HG02970 (cell line): ENCODE results near the gene CHURC1.

ENCODE experiments used
- ATAC-seq: cut with Tn5 transposase; IDR thresholded peaks from one replicate; pipeline ENCODE4 v1.9.1; 2021; ENCODE audit warnings: mild to moderate bottlenecking, moderate library complexity, moderate number of reproducible peaks; ENCODE audit not compliant: unreplicated experiment, low FRiP score

Gene CHURC1

DNA sequence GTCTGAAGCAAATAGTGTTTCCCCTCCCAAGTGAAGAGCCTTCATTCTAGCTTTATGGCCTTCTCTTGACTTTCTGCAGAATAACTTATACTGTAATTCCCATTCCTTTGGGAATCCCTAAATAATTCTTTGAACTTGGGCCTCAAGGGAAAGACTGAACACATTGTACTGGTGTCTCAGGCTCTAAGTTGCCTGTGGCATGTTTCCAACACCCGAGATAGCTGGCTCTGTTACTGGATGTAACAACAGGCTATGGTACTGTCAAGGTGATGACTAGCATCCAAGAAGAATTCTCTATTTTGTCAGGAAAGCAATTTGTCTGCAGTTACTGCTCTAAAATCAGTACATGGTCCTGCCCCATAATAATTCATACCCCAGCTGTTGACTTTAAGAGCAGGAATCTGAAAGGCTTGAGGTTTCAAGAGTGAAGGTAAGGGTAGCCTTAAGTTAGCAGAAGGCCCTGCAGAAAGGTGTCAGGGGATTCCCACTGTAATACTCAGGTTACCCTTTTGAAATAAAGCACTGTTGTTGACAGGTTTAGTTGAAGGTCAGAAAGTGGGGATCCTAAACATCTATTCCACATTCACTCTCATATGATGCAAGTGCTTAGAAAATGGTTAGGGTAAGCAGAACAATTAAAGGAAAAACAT lies 23.0 kb downstream of the CHURC1 start:
- no peak for ATAC-seq

DNA sequence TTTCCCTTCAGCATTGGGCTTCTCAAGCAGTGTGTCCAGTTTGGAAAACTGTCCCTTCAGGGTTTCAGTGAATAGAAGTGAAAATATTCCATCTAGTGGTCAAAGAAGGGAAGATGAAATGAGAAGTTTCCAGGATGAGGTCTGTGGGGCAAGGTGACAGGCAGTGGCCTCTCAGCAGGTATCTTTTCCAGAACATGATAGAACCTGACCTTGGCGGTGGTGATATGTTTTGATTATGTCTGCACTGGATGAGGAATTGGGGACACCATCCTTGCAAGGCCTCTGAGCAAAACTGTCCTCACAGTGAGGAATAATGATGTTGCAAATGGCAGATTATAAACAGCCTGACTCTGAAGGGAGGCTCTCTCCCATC lies 23.6 kb downstream of the CHURC1 start:
- ATAC-seq = no peak

DNA sequence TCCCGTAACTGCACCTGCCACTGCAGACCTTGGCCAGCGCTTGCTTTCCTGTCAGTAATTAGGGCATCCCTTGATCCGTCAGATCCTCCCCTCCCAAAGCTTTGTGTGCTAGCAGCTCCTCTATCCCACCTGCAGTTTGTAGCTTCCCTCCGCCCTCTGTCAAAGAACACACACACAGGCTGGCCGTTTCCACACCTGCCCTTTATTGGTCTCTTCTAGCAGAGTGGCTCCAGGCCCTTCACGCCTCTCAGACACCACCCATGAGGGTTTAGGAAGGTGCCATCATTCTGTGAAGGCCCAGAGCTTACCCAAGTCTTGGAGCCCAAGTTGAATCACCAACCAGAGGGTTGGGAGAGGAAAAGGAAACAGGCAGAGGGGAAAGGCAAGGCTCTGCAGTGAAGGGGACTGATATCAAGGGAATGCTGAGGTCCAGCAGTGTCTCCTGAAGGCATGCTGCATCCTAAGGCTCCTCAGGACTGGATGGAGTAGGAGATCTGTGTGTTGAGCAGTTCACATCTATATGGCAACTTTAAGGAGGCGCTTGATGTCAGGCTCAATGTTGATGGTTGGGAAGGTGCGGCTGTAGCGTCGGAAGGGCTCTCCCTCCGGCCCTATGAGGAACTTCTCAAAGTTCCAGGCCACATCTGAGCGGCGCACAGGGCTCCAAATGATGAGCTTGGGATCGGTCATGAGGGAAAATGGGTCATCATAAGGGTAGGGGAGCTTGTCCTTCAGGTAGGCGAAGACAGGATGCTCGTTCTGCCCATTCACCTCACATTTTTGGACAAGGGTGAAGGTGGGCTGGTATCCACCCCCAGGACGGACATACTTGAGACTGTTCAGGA lies 24.9 kb downstream of the CHURC1 start:
- no peak for ATAC-seq

DNA sequence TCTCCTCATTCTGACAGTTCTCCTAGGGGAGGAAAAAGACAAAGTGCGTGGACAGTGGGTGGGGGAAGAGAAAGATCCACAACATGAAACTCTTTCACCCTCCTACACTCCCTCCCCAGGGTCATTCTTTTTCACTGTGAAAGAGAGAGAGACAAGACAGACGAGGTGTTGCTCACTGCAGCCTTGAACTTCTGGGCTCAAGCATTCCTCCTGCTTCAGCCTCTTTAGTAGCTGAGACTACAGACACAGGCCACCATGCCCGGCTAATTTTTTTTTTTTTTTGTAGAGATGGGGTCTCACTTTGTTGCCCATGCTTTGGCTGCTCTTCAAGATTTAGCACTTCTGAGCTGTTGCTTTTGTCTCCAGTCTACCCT lies 25.5 kb downstream of the CHURC1 start:
- no peak for ATAC-seq

DNA sequence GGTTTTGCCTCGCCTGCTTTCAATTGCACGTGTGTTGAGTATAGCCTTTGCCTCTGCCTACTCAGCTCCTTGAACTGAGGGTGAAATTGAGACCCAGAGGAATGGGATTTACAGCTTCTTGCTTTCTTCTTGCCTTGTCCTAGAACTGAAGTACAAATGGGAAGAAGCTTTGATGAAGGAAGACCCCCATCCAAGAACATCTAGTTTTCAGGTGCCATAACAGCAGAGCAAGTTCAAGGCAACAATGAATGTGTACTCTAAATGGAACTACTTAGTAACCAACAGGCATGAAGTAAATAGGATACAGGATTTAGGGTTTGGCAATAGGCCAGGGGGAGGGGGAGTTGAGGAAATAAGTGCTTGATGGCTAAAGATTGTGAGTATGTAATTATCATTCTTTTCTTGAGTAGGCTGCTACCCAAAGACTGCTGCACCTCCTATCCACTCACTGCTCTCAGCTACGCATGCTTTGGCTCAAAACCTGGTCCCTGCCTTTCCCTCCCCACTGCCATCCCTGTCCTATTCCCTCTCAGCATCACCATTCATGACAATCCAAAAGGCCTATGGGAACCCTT lies 26.2 kb downstream of the CHURC1 start:
- no peak for ATAC-seq

DNA sequence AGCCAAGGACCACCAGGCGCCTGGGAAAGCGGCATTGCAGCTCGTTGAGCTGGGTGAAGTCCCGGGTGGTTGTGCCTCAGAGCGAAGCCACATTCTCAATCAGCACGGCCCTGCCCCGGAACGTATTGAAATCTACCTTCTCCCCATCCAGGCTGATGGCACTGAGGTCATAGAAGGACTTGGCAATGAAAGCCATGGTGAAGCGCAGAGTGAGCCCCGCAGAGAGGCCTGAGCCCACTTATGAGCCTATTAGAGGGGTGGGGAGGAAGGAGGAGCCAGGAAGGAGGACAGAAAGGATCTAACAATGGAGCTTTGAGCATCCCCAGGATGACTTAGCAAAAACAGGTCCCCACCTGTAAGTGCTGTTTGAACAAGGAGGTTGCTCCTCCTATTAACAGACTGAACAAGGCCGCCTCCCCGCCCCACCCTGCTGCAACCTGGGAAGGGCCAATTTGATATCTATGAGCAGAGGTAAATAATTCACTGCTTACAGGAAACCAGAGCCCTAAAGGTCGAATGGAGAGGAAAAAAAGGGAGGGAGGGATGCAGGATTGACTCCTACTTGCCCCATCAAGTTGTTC lies 28.4 kb downstream of the CHURC1 start, which contains the start of gene GPX2:
Gene GPX2, minus strand, starts transcription at position 215 of the 581 bp plus-strand sequence. Its CDS starts 19 bp downstream, at position 196.
- no peak for ATAC-seq

DNA sequence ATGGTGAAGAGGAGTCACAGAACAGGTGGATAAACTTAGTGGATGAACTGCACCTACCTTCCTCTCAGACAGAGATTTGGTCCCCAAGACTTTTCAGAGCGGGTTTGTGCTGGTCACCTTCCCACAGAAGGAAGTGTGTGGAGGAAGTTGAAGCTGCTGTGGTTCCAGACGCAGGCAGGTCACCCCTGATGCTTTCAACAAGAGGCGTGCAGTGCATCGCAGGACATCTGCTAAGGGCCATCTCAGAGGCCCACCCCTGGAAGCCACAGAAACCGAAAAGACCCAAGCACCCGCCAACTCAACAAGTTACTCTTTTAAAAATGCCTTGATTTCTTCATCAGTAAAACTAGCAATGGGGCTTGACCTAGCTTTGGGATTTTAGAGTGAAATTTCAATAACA lies 29.3 kb downstream of the CHURC1 start:
- no peak for ATAC-seq

DNA sequence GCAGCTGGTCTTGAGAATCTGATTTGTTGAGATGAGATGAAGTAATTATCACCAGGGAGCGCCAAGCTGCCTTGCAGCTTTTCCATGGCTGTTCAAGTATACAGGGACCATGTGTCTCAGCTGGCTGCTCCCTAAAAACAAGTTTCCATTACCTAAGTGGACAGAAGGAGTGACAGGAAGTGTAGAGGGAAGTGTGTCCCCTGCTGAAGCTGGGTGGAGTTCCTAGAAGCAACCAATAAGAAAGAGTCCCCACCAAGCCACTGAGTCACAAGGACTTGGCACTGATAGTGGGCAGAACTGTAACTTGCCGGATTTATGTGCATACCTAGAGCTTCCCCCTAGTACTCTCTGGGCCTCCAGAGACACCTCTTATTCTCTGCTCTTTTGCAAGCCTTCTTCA lies 29.8 kb downstream of the CHURC1 start:
- ATAC-seq = no peak

DNA sequence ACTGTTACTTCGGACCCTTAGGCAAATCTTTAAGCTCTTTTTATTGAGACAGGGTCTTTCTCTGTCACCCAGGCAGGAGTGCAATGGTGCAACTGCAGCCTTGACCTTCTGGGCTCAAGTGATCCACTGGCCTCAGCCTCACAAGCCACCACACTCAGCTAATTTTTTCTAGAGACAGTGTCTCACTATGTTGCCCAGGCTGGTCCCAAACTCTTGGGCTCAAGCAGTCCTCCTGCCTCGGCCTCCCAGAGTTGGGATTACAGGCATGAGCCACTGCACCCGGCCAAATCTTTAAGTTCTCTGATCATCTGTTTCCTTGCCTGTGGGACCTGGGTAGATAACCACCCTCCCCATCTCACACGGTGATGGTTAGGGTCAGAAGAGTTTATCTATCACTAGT lies 30.6 kb downstream of the CHURC1 start:
- no peak for ATAC-seq

DNA sequence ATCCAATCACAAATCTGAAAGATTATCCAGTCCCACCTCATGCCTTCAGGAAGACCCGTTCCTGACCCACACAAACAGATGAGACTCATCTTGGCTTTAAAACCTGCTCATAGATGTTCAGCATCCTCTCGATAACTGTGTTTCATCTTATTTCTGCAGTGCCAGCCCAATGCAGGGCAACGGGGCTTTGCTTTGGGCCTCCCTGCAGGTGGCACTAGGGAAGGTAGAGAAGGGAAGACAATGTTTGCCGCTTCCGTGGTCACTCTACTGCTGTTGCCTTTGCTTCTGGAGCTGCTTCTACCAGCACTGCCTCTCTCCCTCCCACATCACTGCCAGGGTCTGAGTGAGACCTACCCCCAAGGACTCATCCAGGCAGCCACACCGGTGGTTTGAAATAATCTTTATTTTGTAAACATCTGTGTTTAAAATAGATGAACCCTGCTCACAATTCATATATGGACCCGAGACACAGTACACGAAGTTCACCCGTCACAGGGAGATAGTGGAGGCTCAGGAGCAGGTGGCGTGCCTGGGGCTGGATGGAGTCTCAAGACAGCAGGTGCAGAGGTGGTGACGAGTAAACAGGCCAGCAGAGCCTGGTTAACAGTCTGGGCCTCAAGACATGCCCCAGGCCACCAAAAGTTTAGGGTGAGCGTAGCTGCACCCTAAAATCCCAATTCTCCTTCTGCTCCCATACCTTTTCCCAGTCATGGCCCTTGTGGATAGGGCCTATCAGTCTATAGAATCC lies 31.4 kb downstream of the CHURC1 start:
- ATAC-seq = no peak

DNA sequence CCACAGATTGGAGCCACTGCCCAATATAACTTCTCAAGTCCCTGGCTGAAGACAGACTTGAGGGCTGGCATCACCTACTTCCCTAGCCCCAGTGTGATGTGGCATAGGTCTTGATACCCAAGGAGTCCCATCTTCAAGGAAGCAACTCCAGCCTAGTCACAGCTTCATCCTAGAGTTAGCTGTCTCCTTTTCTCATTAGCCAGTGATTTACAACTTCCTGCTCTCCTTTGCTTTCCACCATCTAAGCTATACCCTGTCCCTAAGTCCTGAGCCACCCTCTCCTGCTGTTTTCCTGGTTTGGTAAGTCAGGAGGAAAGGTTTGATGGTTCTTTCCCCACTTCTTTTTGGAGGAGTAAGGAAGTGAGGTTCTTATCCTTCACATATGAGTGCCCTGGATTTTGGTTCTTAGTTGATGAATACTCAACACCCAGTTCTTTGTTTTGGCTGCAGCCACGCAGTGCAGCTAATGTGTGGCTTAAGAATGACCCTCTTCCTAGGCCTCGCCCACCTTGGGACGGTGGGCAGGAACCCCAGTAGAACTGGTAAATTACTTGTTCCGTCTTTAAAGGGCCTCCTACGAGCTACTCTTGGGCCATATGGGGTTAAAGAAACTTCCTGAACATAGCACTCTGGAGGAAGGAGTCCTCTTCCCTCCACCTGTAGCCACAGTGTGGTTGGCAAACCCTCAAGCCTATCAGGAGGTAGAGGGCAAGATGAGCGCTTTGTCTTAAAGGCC lies 32.2 kb downstream of the CHURC1 start:
- no peak for ATAC-seq

DNA sequence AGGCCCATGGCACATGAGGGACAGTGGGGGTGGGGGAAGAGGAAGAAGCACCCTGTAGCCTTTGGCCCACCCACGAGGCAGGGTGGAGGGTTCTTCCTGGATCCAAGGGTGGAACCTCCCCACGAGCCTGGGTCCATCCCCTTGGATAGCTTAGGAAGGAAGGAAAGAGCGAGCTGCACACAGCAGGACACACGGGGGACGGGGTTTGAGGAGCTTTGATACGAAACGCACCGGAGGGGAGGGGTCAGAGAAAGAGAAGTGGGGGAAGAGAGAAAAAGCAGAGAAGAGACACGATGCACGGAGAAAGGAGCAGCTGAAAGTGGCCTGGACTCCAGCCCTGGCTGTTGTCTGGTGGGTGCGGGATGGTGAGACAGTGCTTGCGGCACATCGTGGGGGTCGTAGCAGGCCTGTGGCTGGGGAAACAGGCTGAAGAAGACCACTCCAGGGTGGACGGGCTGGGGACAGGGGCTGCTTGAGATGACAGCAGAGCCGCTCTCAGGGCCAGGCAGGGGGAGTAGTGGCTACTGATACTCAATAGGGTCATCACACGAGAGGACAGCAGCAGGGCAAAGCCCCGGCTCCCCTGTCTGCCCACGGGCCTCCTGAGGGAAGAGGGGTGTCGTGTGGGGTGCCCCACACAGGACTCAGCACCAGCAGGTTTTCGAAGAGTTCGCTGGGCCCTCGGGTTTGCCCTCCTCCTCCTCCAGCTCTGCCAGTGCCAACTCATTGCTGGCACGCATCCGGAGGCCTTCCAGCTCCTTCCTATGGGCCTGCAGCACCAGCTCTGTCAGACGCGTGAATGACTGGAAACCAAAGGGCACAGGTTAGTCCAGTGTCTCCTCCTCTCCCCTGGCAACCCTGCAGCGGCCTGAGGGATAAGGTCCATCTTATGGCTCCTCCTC lies 33.7 kb downstream of the CHURC1 start:
- ATAC-seq = no peak

DNA sequence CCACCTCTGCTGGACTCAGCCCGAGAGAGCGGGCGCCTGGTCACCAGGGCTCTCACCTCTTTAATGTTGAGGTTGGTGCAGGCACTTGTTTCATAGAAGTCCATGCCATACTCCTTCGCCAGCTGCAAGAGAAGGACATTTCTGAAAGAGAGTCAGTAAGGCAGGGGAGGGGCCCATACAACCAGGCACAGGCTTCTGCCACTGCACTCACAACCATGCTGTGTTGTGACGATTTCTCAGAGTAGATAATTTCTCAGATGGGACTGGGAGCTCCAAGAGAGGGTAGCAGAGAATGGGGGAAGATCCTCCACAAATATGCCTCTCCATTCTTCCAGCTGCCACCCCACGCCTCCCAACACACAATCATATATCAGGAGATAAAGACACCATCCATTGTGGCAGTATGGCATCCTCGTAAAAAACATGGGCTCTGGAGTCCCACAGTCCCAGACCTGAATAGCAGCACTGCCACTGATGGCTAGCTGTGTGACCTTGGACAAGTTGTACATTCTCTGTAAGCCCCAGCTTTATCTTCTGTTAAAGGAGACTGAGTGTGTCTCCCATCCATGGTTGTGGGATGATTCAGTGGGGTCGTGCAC lies 34.5 kb downstream of the CHURC1 start:
- ATAC-seq = no peak

DNA sequence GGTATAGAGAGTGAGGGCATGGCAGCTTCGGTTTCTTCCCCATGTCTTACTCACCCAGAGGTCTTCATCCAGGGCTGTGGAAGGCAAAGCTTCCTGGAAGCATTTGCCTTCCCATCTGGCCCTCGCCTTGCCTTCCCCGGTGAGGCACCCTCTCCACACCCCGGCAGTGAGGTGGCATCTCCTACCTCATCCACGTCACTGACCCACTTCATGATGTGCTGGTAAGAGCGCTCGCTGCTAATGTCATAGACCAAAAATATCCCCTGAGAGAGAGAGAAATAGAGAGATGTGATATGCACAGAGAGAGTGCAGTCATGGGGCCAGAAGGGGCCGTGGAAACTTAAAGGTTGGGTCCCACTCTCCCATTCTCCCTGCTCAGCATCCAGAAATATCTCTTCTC lies 36.6 kb downstream of the CHURC1 start:
- ATAC-seq = no peak

DNA sequence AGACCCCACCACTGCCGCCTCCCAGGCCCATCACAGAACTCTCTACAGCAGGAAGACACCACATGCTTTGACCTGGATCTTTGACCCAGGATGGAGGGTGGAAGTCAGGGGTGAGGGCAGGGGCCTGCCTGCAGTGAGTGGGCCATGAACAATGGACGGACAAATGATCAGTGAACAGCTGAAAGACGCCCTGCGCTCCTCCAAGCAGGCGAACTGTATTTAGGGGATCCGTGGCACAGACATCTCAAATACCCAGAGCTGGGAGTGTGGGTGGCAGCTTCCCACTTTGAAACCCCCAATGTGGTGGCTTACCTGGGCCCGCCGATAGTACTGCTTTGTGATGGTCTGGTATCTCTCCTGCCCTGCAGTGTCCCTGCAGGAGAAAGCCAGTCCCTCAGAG lies 37.0 kb downstream of the CHURC1 start:
- no peak for ATAC-seq

DNA sequence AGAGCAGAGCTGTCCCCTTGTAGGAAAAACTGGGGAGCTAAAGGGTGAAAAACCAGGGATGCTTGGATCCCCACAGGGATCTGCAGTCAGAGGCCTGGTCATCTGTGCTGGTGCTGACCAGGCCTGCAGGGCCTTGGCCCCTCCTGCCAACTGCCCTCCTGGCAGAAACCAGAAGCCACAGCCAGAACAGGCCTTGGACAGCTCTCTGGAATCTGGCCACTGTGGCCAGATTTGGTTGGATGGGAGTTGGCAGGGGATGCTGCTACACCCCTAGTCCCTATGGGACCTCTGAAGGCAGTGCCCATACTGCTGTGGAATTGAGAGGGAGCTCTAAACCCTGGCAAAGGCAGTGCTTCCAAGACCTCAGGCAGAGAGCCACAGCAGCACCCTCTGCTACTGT lies 37.5 kb downstream of the CHURC1 start:
- no peak for ATAC-seq

DNA sequence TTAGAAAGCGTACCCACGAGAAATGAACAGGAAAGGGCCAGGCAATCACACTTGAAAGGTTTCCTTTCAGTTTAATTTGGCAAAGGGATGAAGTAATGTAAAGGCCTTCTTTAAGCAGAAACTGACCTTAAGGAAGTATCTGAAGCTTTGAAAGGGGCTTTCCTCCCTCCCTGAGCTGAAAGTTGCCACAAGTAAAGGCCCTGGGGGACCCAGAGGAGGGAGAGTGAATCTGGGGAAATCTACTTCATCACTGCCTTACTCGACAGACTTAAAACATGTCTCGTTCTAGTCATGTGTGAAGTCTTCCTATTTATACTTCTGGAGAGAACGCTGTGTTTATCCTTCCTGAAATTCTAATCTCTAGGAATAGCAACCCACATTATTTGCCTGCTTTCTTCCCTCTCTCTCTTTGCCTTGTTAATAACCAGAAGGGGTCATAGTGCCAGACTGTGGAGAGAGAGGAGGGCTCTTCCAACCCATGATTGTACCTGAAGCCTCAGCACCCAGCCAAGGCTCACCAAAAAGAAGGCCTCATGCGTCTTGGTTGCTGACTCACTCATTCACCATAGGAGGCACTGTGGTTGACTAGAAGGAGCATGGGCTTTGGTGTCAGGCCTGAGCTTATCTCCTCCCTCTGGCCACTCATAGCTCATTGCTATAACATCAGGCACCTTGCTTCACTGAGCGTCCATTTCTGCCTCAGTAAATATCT lies 38.5 kb downstream of the CHURC1 start:
- no peak for ATAC-seq

DNA sequence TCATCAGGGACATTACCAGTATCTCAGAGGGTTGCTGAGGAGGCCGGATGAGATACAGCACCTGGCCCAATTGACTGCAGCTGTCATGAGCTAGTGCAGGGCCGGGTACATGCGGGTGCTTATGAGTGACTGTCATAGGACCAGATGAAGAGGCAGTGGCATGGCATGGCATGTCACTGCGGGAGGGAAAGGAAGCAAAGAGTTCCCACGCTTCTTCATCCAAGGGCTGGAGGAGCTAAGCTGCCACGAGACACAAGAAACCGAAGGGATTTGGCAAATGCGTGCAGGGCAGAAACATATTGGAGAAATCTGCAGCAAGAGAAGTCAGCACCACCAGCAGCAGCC lies 39.0 kb downstream of the CHURC1 start:
- no peak for ATAC-seq
